ENCODE data around the gene WDPCP.

Gene WDPCP

GRCh38 chr2:63435070-63435469 is 153.2 kb downstream of the WDPCP start:
- TF ChIP-seq EZH2phosphoT487 (IDR thresholded peaks at IDR 0.05; ENCODE audit: borderline replicate concordance, low read length) = no peak
- TF ChIP-seq, protein P1, sequence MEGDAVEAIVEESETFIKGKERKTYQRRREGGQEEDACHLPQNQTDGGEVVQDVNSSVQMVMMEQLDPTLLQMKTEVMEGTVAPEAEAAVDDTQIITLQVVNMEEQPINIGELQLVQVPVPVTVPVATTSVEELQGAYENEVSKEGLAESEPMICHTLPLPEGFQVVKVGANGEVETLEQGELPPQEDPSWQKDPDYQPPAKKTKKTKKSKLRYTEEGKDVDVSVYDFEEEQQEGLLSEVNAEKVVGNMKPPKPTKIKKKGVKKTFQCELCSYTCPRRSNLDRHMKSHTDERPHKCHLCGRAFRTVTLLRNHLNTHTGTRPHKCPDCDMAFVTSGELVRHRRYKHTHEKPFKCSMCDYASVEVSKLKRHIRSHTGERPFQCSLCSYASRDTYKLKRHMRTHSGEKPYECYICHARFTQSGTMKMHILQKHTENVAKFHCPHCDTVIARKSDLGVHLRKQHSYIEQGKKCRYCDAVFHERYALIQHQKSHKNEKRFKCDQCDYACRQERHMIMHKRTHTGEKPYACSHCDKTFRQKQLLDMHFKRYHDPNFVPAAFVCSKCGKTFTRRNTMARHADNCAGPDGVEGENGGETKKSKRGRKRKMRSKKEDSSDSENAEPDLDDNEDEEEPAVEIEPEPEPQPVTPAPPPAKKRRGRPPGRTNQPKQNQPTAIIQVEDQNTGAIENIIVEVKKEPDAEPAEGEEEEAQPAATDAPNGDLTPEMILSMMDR (IDR thresholded peaks at IDR 0.05; ENCODE audit: low read depth, low read length, poor library complexity, severe bottlenecking) = no peak
- no peaks in the 10 kb centered on the region for H4K20me1 ChIP-seq (ENCODE audit: control insufficient read depth, insufficient read depth, low read depth, low read length)

DNA sequence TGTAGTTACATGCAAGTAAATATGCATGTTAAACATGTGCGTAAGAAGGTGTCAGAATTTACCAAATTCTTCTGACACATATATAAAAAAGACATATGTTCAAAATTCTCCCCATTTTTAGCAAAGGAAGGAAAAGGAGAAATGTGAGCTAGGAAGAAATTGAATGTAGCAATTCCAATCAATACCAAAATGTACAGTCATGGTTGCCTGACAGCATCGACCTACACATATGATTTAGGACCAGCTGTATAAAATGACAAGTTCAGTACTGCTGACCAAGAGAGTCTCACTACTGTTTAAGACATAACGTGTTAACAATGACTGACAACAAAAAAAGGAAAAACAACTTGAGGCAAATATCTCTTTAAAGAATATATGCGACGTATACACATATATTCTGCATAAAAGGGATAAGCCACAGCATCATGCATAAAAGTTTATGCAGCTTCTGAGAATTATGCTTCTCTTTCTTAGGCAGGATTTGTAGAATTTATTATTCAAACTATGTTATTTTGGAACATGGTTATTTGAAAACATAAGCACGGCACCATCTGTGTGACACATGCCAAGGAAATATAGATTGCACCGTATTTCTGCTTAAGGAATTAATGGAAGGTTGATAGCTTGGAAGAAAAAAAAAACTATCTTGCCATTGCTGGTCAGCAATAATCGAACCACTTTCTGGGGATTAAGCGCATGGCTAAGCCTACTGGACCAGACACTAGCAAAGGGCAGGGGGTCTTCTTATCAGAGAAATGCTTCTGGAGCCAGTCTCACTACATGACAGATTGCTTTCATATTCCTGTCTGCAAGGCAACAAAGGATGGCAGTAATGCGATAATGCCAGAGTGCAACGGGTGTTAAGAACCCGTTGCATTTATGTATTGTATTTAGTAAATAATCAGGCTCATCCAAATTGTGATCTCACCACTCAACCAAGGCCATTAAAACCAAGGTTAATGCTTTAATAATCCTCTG is 154.0 kb downstream of the WDPCP start:
- no peaks in the 10 kb centered on the region for H3K4me1 ChIP-seq (ENCODE audit: control insufficient read depth, low read length)
- no peaks in the 10 kb centered on the region; the same call in 1 of the 2 replicates for H3K9me2 ChIP-seq (replicated peaks; ENCODE audit: control insufficient read depth, low read length)
- H3K79me2 ChIP-seq (ENCODE audit: control insufficient read depth, low read length) = no peaks in the 10 kb centered on the region
- H3K36me3 ChIP-seq (ENCODE audit: control insufficient read depth, low read length) = no peaks in the 10 kb centered on the region
- H3K27me3 ChIP-seq (ENCODE audit: control insufficient read depth, low read length) = no peaks in the 10 kb centered on the region
- H3F3A ChIP-seq (ENCODE audit: control insufficient read depth, insufficient read depth) = no peaks in the 10 kb centered on the region
- H3K9me3 ChIP-seq (ENCODE audit: control insufficient read depth, insufficient read depth, low read length) = no peaks in the 10 kb centered on the region
- no peak overlapping the region for H3K27ac ChIP-seq (ENCODE audit: low read depth, low read length)
- no peak overlapping the region for H3K4me3 ChIP-seq (ENCODE audit: low read length)
- H3K4me2 ChIP-seq (ENCODE audit: low read length) = no peak overlapping the region
- TF ChIP-seq EZH2phosphoT487 (IDR thresholded peaks at IDR 0.05; ENCODE audit: borderline replicate concordance, low read length) = no peak
- TF ChIP-seq, protein P1 (IDR thresholded peaks at IDR 0.05; ENCODE audit: low read depth, low read length, poor library complexity, severe bottlenecking) = no peak
- no peaks in the 10 kb centered on the region for H4K20me1 ChIP-seq (ENCODE audit: control insufficient read depth, insufficient read depth, low read depth, low read length)

More at GRCh38 chr2:63435070-63435469, 153.2 kb downstream of the WDPCP start:
- no peak overlapping the region for H3K4me3 ChIP-seq (ENCODE audit: low read length)
- no peaks in the 10 kb centered on the region; the same call in 1 of the 2 replicates for H3K9me2 ChIP-seq (replicated peaks; ENCODE audit: control insufficient read depth, low read length)
- no peaks in the 10 kb centered on the region for H3K27me3 ChIP-seq (ENCODE audit: control insufficient read depth, low read length)
- no peaks in the 10 kb centered on the region for H3F3A ChIP-seq (ENCODE audit: control insufficient read depth, insufficient read depth)
- no peaks in the 10 kb centered on the region for H3K4me1 ChIP-seq (ENCODE audit: control insufficient read depth, low read length)
- no peaks in the 10 kb centered on the region for H3K79me2 ChIP-seq (ENCODE audit: control insufficient read depth, low read length)
- H3K4me2 ChIP-seq (ENCODE audit: low read length) = no peak overlapping the region
- H3K36me3 ChIP-seq (ENCODE audit: control insufficient read depth, low read length) = no peaks in the 10 kb centered on the region
- H3K9me3 ChIP-seq (ENCODE audit: control insufficient read depth, insufficient read depth, low read length) = no peaks in the 10 kb centered on the region
- H3K27ac ChIP-seq (ENCODE audit: low read depth, low read length) = no peak overlapping the region

DNA sequence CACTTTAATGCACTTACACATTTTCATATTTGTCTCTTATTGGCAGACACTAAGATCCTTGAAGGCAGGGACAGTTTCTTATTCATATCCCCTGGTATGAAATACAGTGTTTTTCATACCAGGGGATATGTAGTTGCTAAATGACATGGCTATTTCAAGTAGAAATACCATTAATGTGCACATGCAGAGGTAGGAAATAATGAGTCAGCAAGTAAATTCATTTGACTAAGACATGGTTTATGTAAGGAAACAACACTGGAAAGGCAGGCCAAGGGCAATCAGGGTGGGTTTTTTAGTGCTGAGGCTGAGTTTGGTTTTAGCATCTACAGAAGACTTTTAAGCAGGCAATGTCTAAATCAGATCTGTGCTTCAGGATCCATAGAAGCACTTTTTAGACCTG is 155.9 kb downstream of the WDPCP start:
- Histone ChIP-seq H3F3A (ENCODE audit: control insufficient read depth, insufficient read depth) (no peaks in the 10 kb centered on the region), H3K4me1 (ENCODE audit: control insufficient read depth, low read length) (no peaks in the 10 kb centered on the region), H3K4me3 (ENCODE audit: low read length) (no peak overlapping the region), H3K9me3 (ENCODE audit: control insufficient read depth, insufficient read depth, low read length) (no peaks in the 10 kb centered on the region), H3K79me2 (ENCODE audit: control insufficient read depth, low read length) (no peaks in the 10 kb centered on the region), H3K4me2 (ENCODE audit: low read length) (no peak overlapping the region), H3K9me2 (replicated peaks; ENCODE audit: control insufficient read depth, low read length) (no peaks in the 10 kb centered on the region), H3K36me3 (ENCODE audit: control insufficient read depth, low read length) (no peaks in the 10 kb centered on the region), H3K27ac (ENCODE audit: low read depth, low read length) (no peak overlapping the region), H3K27me3 (ENCODE audit: control insufficient read depth, low read length) (no peaks in the 10 kb centered on the region), H4K20me1 (ENCODE audit: control insufficient read depth, insufficient read depth, low read depth, low read length) (no peaks in the 10 kb centered on the region)
- TF ChIP-seq EZH2phosphoT487 (IDR thresholded peaks at IDR 0.05; ENCODE audit: borderline replicate concordance, low read length) = no peak
- TF ChIP-seq, protein P1 (IDR thresholded peaks at IDR 0.05; ENCODE audit: low read depth, low read length, poor library complexity, severe bottlenecking) = no peak
